GM21576 (cell line): ENCODE measurements around the gene CCDC74A.
"Not testable (repeated sequence)": the region's sequence is repeated elsewhere in the genome, so short reads cannot be mapped to it uniquely, and the experiment has no call there.

Experiments used
- ATAC-seq: cut with Tn5 transposase; IDR thresholded peaks from one replicate; pipeline ENCODE4 v1.9.1; 2021; ENCODE audit warnings: mild to moderate bottlenecking, moderate library complexity; ENCODE audit not compliant: unreplicated experiment

CCDC74A gene

GRCh38 chr2:131525256-131525655 lies 2.4 kb upstream of the CCDC74A start:
- ATAC-seq = not testable (repeated sequence)

GRCh38 chr2:131528981-131529863 lies 1.5 kb downstream of the CCDC74A start:
- peak; percentile 59 for ATAC-seq

DNA sequence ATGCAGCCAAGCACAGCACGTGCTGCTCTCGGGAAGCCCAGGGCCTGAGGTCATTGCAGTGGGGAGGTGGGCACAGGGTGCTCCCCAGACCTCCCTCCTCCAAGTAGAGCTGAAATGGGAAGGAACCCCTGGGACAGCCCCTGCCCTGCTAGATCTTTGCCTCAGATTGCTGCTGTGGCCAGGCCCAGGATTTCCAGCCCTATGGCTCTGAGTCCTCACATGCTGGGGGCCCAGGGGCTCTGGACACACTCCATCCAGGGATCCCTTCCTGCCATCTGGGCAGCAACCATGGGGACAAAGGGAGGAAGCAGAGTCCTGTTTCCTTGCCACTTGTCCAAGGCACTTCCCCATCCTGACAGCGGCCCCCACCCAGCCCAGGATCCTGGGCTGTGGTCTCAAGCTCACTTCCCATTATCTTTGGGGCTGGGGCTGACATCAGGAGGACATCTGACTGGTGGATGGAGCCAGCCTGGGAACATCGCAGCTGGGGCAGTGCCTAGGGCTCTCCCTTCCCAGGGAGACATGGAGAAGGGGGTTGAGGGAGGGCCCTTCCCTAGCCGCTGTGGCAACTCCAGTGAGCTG lies 2.3 kb downstream of the CCDC74A start:
- ATAC-seq = not testable (repeated sequence)

DNA sequence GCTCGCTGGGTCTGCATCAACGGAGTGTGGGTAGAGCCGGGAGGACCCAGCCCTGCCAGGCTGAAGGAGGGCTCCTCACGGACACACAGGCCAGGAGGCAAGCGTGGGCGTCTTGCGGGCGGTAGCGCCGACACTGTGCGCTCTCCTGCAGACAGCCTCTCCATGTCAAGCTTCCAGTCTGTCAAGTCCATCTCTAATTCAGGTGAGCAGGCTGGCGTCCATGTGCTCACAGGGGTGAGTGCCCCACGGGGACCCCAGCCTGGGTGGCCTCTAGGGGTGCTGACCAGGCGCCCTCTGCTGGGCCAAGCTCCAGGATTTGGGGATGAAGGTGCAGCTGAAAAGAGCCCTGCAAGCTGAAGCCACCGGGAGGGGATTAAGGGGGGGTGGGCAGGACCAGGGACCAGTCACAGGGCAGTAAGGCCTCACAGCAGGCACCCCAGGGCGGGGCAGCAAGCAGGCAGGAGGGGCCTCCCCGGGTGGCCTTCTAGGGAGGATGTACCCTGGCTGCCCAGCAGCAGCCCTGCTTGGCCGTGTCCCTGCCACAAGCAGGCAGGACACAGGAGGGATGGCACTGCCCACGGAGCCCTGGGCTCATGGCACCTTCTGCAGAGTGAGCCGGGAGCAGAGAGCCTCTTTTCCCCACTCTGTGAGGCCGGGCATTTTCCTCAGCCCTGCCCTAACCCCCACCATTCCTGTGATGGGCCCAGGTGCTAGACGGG lies 3.1 kb downstream of the CCDC74A start:
- not testable (repeated sequence) for ATAC-seq

- not testable (repeated sequence) for ATAC-seq
Observed at GRCh38 chr2:131531547-131532185, 4.0 kb downstream of the CCDC74A start.

DNA sequence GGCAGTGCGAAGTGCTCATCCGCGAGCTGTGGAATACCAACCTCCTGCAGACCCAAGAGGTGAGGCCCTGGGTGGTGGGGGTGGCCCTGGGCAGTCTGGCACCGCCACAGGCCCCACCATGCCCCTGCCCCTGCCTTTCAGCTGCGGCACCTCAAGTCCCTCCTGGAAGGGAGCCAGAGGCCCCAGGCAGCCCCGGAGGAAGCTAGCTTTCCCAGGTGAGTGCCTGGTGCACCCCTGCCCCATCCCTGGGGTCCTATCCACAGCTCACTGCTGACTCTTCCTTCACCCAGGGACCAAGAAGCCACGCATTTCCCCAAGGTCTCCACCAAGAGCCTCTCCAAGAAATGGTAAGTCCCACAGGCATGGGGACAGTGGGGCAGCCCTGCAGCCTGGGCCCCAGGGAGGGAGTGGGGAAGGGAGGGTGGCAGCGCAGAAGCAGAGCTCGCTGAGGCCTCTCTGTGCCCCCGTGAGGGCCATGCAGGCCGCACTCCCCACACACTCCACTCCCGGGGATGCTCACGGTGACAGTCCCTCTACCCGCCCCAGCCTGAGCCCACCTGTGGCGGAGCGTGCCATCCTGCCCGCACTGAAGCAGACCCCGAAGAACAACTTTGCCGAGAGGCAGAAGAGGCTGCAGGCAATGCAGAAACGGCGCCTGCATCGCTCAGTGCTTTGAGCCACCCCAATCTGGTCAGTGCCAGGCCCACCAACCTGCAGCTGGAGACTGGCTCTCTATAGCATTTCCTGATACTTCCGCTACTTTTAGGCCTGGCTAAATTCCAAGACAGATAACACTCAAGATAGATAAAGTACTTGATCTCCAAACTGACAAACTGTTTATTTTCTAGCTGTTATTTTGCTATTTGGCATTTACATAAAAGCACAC lies 5.3 kb downstream of the CCDC74A start:
- ATAC-seq = not testable (repeated sequence)

- ATAC-seq = not testable (repeated sequence)
Observed at GRCh38 chr2:131533609-131534316, 6.1 kb downstream of the CCDC74A start.

DNA sequence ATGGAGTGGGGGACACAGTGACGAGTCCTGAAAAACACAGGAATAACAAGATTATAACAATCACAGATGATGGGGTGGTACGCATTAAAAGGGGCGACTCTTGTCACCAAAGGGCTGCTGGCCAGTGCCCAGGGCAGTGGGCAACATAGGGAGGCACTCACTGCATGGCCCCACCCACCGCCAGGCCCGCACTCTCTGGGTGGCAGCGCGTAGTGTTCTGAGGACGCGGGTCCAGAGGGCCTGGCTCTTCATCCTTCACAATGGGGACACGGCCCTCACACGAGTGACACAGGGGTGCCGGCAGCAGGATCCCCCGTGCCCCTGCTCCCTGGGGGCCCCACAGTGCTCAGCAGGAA lies 6.6 kb downstream of the CCDC74A start:
- not testable (repeated sequence) for ATAC-seq

DNA sequence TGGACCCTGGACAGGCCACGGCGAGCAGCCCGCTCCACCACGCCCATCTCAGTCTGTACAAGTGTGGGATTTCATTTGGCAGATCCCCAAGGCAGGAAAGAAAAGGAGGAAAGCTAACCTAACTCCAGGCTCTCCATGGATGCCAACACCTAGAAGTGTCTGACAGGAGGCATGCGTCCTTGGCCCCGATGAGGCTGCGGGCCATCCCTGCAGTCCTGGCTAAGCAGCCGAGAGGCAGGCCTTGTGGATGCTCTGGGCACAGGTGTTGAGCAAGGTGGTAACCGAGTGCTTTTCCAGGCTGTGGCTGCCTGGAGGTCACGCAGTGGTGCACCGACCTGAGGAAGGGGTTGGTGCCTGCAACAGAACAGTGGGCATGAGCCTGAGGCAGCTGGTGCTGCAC lies 7.3 kb downstream of the CCDC74A start:
- not testable (repeated sequence) for ATAC-seq

DNA sequence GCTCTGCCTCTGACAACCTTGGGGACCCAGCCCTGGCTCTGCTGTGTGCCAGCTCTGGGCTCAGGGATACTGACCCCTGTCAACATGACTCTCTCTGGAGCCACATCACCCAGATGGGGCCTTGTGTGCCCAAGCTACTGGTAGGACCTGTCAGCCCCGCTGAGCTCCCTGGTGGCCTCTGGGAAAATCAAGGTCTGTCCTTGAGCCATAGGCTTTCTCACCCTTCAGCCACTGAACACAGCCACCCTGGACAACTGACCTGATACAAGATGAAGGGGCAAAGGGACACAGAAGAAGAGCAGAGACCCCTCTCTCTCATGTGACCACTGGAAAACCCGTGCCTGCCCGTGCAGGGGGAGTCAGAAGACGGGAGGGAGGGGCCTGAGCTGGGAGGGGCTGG lies 7.8 kb downstream of the CCDC74A start:
- no peak for ATAC-seq

GRCh38 chr2:131535951-131536826 lies 8.5 kb downstream of the CCDC74A start:
- not testable (repeated sequence) for ATAC-seq

DNA sequence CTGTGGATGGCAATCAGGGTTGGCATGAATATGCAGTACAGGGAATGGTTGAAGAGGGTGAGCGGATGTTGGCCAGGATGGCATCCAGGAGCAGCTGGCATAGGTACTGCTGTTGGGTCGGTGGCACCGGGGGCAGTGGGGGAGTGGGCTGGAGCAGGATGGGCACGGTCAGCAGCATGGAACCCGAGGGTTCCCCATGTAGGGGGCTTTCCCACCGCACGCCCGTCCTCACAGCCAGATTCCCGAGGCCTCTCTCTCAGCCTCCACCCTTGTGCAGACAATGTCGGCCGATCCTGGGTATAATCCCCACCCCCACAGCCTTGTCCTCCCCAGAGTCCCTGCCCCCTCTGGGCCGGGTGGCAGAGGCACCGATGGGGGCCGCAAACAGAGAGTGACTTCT lies 9.2 kb downstream of the CCDC74A start:
- not testable (repeated sequence) for ATAC-seq

DNA sequence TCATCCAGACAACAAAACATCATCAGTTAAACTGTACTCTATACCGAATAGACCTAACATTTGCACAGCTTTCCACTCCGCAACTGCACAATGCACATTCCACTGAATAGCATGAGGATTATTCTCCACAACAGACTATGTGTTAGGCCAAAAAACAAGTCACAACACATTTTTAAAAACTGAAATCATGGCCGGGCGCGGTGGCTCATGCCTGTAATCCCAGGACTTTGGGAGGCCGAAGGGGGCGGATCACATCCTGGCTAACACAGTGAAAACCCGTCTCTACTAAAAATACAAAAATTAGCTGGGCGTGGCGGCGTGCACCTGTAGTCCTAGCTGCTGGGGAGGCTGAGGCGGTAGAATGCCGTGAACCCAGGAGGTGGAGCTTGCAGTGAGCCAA lies 11.2 kb downstream of the CCDC74A start:
- not testable (repeated sequence) for ATAC-seq

GRCh38 chr2:131542438-131543384 lies 15.0 kb downstream of the CCDC74A start:
- no peak for ATAC-seq

DNA sequence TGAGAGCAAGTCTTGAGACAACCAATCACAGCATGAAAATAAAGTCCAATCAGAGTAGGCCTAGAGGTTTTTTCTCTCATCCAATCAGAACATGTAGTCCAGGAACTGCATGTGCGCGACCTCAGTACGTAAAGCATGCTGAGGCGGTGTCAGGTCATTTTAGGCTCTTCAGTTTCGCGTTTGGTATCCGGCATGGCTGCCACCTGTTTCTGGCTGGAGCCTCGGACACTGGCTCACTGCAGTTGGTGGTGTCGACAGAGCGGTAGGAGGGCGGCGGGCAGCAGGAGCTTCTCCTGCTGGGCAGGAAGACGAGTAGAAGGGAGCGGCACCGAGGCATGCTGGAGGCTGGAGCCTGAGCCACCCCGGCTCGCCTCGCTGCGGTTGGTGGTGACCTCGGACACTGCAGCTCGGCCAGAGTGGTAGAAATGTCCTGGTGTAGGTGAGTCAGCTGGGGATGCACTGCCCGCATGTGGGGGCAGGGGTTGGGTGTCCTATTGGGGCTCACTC lies 15.8 kb downstream of the CCDC74A start:
- no peak for ATAC-seq

DNA sequence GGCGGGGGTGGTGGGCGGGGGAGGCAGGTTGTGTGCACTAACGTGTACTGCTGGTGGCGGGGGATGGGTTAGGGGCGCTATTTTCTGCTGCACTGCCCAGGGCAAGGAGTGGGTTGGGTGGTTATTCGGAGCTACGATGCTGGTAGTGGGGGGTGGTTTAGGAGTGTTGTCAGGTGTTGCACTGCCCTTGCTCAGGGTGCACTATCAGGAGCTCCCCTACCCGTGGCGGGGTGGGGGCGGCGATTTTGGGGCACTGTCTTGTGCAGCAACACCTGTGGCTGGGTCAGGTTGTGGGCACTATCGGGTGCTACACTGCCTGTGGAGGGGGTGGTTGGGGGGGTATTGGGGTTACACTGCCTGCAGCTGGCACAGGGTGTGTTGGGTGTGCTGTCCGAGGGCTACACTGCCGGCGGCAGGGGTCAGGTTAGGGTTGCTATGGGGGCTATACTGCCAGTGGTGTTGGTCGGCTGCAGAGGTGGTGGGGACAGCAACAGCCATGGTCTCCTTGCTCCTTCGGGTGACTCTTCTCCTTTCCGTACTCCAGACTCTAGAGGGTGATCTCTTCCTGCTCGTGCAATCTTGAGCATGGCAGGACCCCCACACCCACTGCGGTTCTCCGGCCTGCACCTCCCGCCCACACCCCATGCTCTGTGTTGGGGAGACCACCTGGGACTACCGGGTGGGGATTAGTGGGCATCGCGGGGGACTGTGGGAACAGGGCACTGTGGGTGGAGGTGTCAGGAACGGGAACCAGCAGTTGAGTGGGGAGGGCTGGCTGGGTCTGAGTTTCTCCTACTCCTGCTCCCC lies 16.5 kb downstream of the CCDC74A start:
- ATAC-seq = not testable (repeated sequence)

DNA sequence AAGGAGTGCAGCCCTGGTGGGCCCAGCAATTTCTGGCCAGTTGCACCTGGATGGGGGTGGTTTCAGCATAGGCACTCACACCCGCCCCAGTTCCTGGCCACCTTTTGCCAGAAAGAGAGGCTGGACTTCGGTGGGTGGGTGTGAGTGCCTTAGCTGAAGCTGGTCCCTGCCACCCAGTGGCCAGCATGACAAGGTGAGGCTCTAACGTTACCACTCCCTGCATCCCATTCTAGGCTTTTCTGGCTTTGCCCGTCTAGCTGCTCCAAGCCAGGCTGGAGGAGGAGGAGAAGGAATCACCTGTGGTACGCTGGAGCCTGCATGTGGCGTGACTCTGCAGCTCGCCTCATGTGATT lies 17.1 kb downstream of the CCDC74A start:
- ATAC-seq = not testable (repeated sequence)
